Hematopoietic multipotent progenitor cell treated with erythropoietin and hydrocortisone succinate and interleukin-3 and kit ligand, for 15 days (in vitro differentiated cells): ENCODE results near the gene SLC25A46.
"Not testable (repeated sequence)": the region's sequence is repeated elsewhere in the genome, so short reads cannot be mapped to it uniquely, and the experiment has no call there.

Source experiments
- DNase-seq: peaks from one replicate; pipeline ENCODE4 v3.0.0-alpha.2; 2015; ENCODE audit warnings: low spot score

The SLC25A46 gene

DNA sequence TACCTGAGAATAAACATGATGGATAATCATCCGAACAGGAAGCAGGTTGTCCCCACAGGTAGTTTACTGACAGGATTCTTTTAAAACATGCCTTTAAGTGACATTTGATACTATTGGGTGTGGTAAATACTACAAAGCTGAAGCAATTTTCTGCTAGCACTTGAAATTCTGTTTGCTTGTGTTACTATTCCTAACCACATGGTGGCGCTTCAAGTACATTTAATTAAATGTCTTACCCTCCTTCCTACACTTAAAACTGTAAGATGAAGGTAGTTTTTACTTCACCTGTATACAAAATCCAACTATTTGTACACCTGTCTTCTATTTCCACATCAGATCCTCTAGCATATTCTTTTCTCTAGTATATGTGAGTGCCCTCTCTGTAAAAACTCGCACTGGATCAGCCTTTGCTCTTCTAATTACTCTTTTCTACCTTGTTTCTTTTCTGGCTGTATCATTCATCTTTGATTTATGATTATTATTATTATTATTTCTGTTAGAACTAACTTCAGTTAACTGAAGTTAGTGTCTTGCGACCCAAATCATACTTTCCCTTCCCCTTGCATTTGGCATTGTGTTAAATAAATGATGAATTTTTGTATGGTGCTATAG lies 18.4 kb downstream of the SLC25A46 start:
- DNase-seq: peak; percentile 67

- DNase-seq: no peak
These were observed 21.4 kb downstream of the SLC25A46 start for GRCh38 chr5:110760158-110760557.

- DNase-seq: no peak
These were observed 29.5 kb downstream of the SLC25A46 start for GRCh38 chr5:110768138-110768860.

- no peak for DNase-seq
These were observed 30.3 kb downstream of the SLC25A46 start for GRCh38 chr5:110769000-110769681.

GRCh38 chr5:110770286-110770685 lies 31.5 kb downstream of the SLC25A46 start:
- no peak for DNase-seq

DNA sequence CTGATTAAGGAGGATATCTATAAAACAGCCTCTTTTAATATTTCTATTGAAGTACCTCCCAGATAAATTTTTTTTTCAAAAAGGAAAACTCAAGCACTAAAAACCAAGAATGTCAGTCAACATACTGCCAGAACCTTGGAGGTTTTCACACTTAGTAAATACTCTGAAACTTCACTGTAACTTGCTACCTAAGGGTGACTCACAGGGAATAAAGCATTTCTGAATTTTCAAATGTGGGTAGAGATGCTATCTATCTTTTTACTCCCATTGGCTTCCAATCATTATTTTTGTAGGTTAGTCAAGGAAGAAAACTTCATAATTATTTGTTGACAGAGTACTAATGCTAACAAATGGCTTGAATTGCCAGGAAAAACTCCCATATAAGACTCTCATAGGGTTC lies 46.1 kb downstream of the SLC25A46 start:
- no peak for DNase-seq

GRCh38 chr5:110785356-110785755 lies 46.5 kb downstream of the SLC25A46 start:
- no peak for DNase-seq

- not testable (repeated sequence) for DNase-seq
These were observed 49.2 kb downstream of the SLC25A46 start for GRCh38 chr5:110788006-110788405.

DNA sequence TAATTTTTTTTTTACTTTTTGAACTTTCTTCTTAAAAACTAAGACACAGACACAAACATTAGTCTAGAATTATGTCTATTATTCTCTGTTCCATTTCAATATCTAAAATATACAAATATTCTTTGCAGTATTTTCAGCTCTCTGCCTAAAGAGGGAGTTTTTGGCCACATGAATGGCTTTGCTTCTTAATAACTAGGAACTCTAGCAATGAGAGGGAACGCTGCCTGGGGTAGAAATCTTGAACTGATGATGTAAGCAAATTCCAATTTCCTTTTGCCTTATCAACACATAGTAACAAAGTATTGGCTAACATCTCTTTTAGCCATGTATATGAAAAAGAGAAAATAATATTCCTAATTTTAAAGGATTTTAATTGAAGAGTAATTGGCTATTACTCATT lies 51.9 kb downstream of the SLC25A46 start:
- no peak for DNase-seq

DNA sequence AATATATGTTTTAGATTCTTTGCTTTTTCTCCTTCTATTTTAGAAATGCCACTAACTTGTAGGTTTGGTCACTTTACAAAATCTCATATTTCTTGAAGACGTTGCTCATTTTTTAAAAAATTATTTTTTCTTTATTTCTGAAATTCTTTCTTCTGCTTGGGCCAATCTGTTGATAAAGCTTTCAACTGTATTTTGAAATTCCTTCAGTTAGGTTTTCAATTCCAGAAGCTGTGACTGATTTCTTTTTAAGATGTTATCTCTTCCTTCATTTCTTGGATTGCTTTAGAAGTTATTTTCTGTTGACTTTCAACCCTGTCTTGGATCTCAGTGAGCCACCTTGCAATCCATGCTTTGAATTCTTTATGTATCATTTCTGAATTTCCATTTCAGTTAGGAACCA lies 64.2 kb downstream of the SLC25A46 start:
- DNase-seq: no peak

DNA sequence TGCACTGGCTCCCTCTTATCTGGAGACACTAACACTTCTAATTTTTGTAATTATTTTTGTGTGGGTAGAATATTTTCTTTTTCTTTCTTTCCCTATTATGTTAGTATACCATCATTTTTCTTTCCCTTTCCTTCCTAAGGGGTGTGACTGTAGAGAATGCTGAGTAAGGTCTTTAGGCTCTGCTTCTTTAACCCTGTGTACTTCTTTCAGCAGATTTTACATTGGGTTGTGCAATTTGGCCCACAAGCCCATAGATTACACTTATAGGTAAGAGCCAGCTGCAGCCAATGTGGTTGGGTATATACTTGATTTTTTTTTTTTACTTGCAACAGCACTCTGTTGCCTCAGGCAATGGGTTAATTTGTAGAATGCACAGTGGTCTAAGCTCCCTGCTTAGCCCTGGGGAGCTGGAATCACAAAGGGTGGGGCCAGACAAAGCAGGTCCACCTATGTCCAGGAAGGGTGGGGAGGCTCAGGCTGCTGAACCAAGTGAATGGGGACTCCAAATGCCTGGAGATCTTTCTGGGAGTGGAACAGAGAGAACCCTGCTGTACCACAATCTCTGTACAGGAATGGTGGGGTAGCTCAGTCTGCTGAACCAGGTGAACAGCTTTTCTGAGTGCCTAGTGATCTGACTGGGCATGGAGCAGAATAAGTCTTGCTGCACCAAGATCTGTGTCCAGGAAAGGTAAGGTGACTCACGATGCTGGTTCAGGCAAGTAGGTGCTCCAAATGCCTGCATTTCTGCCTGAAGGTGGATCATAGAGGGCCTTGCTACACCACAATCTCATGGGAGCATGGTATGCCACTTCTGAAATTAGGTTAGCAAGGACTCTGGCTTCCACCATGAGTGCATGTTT lies 64.9 kb downstream of the SLC25A46 start:
- DNase-seq: no peak

- no peak for DNase-seq
These were observed 68.4 kb downstream of the SLC25A46 start for GRCh38 chr5:110807169-110807568.

- no peak for DNase-seq
These were observed 70.2 kb downstream of the SLC25A46 start for GRCh38 chr5:110809006-110809405.
